Trophoblast cell (in vitro differentiated cells and primary cell): Measurements from ENCODE around the gene HKDC1.

Experiments used
- DNase-seq, 2 donors: peaks; one replicate each; pipeline ENCODE4 v3.0.0-alpha.2; 2016
- H2AFZ ChIP-seq: 2 replicates; pipeline ENCODE4 v1.6.1; 2013; ENCODE audit warnings: low read length, moderate library complexity, mild to moderate bottlenecking; ENCODE audit not compliant: insufficient read depth, poor library complexity
- H2AK5ac ChIP-seq: 2 replicates; pipeline ENCODE4 v1.6.1; 2013; ENCODE audit warnings: mild to moderate bottlenecking, low read length
- H2BK120ac ChIP-seq: 2 replicates; pipeline ENCODE4 v1.6.1; 2013; ENCODE audit warnings: low read length, mild to moderate bottlenecking, moderate library complexity; ENCODE audit not compliant: insufficient read depth, poor library complexity
- H2BK12ac ChIP-seq: 2 replicates; pipeline ENCODE4 v1.6.1; 2013; ENCODE audit warnings: mild to moderate bottlenecking, low read length, moderate library complexity
- H2BK5ac ChIP-seq: 2 replicates; pipeline ENCODE4 v1.6.1; 2013; ENCODE audit warnings: low read length, low read depth, moderate library complexity, mild to moderate bottlenecking; ENCODE audit not compliant: poor library complexity
- H3K14ac ChIP-seq: 2 replicates; pipeline ENCODE4 v1.6.1; 2013; ENCODE audit warnings: mild to moderate bottlenecking, low read length
- H3K18ac ChIP-seq: 2 replicates; pipeline ENCODE4 v1.6.1; 2013; ENCODE audit warnings: mild to moderate bottlenecking, low read length
- H3K23ac ChIP-seq: 2 replicates; pipeline ENCODE4 v1.6.1; 2013; ENCODE audit warnings: low read length
- H3K27ac ChIP-seq: 2 replicates; pipeline ENCODE4 v1.5.1; 2013; ENCODE audit warnings: low read depth, mild to moderate bottlenecking, inconsistent platforms, low read length, moderate library complexity
- H3K27me3 ChIP-seq: 2 replicates; pipeline ENCODE4 v1.6.1; 2013; ENCODE audit warnings: inconsistent platforms, mild to moderate bottlenecking, low read length, moderate library complexity; ENCODE audit not compliant: insufficient read depth
- H3K36me3 ChIP-seq, 2 experiments: 1 replicate in 1 of 2; 2 replicates in 1 of 2; pipeline ENCODE4 v1.6.1; 2013; ENCODE audit warnings: low read length in 2 of 2, mild to moderate bottlenecking in 2 of 2, moderate library complexity in 1 of 2; ENCODE audit not compliant: insufficient read depth in 2 of 2, control insufficient read depth in 1 of 2
- H3K4ac ChIP-seq: 2 replicates; pipeline ENCODE4 v1.6.1; 2013; ENCODE audit warnings: low read depth, mild to moderate bottlenecking, low read length, moderate library complexity
- H3K4me1 ChIP-seq, 2 experiments: 1 replicate in 1 of 2; 2 replicates in 1 of 2; pipeline ENCODE4 v1.6.1; 2013; ENCODE audit warnings: low read length in 2 of 2, mild to moderate bottlenecking in 2 of 2, moderate library complexity in 1 of 2; ENCODE audit not compliant: insufficient read depth in 2 of 2, control insufficient read depth in 1 of 2
- H3K4me2 ChIP-seq: 2 replicates; pipeline ENCODE4 v1.6.1; 2013; ENCODE audit warnings: inconsistent platforms, mild to moderate bottlenecking, low read length, moderate library complexity
- H3K4me3 ChIP-seq: 2 replicates; pipeline ENCODE4 v1.5.1; 2013; ENCODE audit warnings: mild to moderate bottlenecking, low read depth, low read length, inconsistent platforms
- H3K79me1 ChIP-seq: one replicate; pipeline ENCODE4 v1.6.1; 2013; ENCODE audit warnings: low read length
- H3K79me2 ChIP-seq: 2 replicates; pipeline ENCODE4 v1.6.1; 2013; ENCODE audit warnings: low read length, mild to moderate bottlenecking; ENCODE audit not compliant: control insufficient read depth, insufficient read depth, poor library complexity
- H3K9ac ChIP-seq: 2 replicates; pipeline ENCODE4 v1.6.1; 2013; ENCODE audit warnings: mild to moderate bottlenecking, low read length
- H3K9me3 ChIP-seq: 2 replicates; pipeline ENCODE4 v1.6.1; 2013; ENCODE audit warnings: low read depth, mild to moderate bottlenecking, control low read depth, inconsistent platforms, low read length; ENCODE audit not compliant: insufficient read depth
- H4K12ac ChIP-seq: 2 replicates; pipeline ENCODE4 v1.6.1; 2013; ENCODE audit warnings: low read depth, mild to moderate bottlenecking, low read length, moderate library complexity
- H4K8ac ChIP-seq: 2 replicates; pipeline ENCODE4 v1.6.1; 2013; ENCODE audit warnings: low read depth, mild to moderate bottlenecking, low read length, moderate library complexity
- H4K91ac ChIP-seq: one replicate; pipeline ENCODE4 v1.6.1; 2013; ENCODE audit warnings: low read depth, mild to moderate bottlenecking, low read length, moderate library complexity
- WGBS: extraction: QIAGEN DNeasy Blood & Tissue Kit; methylation state at CpG from one replicate; pipeline ENCODE4 v1.1.7; 2013; ENCODE audit warnings: missing lambda C conversion rate; ENCODE audit not compliant: insufficient read length, insufficient coverage; ENCODE audit errors: extremely low coverage; 5-methylcytosine and 5-hydroxymethylcytosine counted together

HKDC1 gene

DNA sequence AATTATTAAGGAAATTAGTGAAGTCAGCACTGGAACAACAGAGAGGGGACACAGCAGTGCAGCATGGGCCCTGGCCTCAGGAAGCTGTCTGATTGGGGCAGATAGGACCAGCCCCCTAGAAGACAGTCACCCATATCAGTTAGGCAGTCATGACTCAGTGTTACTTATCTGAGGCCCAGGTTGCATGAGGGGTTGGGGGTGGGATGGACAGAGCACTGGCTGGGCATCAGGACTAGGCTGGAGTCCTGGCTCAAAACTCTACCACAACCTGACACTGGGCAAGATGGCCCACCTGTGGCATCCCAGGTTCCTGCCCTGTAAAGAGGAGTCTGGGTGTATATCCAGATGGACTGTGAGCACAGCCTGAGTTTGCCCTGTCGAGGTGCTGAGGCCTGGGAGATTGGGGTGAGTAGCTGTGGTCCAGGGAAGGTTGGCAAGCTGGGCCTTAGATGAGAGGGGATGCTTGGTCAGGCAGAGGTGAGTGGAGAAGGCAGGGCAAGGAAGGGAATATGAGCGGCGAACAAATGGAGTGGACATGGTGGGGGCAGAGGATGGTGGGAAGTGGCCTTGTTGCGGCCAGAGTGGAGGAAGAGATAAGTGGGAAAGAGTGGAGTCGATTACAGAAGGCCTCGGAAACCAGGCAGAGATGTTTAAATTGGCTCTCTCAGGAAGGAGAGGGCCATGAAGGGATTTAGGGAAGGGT, 95.6 kb downstream of the HKDC1 start:
- peak overlapping the region; percentile 4 for H3K18ac ChIP-seq

DNA sequence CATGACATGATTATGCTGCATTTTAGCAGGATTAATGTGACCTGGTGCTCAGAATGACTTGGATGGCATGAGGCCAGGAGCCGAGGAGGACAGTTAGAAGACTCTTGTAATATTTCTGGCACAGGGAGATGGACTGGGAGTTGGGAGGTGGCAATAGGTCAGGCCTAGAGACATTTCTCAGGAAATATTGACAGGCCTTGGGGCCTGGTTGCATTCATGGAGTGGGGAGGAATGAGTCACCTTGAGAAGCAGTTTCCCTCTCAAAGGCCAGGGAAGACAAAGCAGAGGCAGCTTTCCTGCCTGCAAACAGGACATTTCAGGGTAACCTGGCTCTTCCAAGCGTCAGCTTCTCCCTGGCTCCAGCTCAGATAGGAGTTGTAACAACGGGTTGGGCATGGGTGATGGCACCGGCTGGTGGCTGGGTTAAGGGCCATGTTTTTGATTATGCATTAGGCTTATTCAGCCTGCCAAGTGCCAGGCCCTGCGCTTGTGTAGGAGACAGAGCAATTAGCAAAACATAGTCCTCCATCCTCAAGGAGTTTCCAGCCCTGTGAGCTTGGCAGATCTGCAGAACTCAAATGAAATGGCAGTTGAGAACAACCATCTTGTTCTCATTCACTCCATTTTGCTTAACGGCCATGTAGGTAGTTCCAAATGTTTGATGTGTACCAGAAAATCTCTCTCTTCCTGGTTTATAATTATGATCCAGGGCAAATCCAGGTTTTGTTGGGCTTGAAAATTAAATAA, 96.4 kb downstream of the HKDC1 start:
- peaks cover 44 to 62% of the 10 kb centered on the region in 2 experiments for H3K4me1 ChIP-seq
- H3K14ac ChIP-seq: peak overlapping the region; percentile 15
- no peak overlapping the region for H2AFZ ChIP-seq
- H2BK12ac ChIP-seq: peak overlapping the region; percentile 87
- no peaks in the 10 kb centered on the region for H3K27me3 ChIP-seq
- H2AK5ac ChIP-seq: no peak overlapping the region
- peaks cover 28% of the 10 kb centered on the region for H3K79me2 ChIP-seq
- peak overlapping the region; percentile 48 for H2BK120ac ChIP-seq
- H3K23ac ChIP-seq: no peak overlapping the region
- no peak overlapping the region for H4K12ac ChIP-seq
- DNase-seq: no peak
- H3K9ac ChIP-seq: no peak overlapping the region
- no CpG with 5 or more reads among the region's 6 CpGs for WGBS
- H3K9me3 ChIP-seq: no peaks in the 10 kb centered on the region
- peak overlapping the region; percentile 17 for H3K4me2 ChIP-seq
- H2BK5ac ChIP-seq: peak overlapping the region; percentile 58
- H3K27ac ChIP-seq: peak overlapping the region; percentile 92
- peak overlapping the region; percentile 4 for H3K18ac ChIP-seq
- no peak overlapping the region for H3K4me3 ChIP-seq
- peak overlapping the region; percentile 78 for H4K91ac ChIP-seq
- no peak overlapping the region for H3K4ac ChIP-seq
- peak overlapping the region; percentile 27 for H4K8ac ChIP-seq
- H3K36me3 ChIP-seq: peaks cover 0 to 4% of the 10 kb centered on the region in 2 experiments
- peaks cover 49% of the 10 kb centered on the region for H3K79me1 ChIP-seq

More for the DNA sequence above, 95.6 kb downstream of the HKDC1 start:
- no CpG with 5 or more reads among the region's 6 CpGs for WGBS
- H3K27me3 ChIP-seq: no peaks in the 10 kb centered on the region
- peak overlapping the region; percentile 1 for H4K8ac ChIP-seq
- peak overlapping the region; percentile 34 for H2BK5ac ChIP-seq
- peak overlapping the region; percentile 37 for H2BK12ac ChIP-seq
- no peak overlapping the region for H2AFZ ChIP-seq
- H4K12ac ChIP-seq: no peak overlapping the region
- DNase-seq: no peak
- peak overlapping the region; percentile 32 for H3K4me3 ChIP-seq
- H3K14ac ChIP-seq: peak overlapping the region; percentile 16
- no peak overlapping the region for H3K4ac ChIP-seq
- peak overlapping the region; percentile 6 for H2AK5ac ChIP-seq
- no peaks in the 10 kb centered on the region for H3K9me3 ChIP-seq
- peak overlapping the region; percentile 78 for H4K91ac ChIP-seq
- peaks cover 43 to 57% of the 10 kb centered on the region in 2 experiments for H3K4me1 ChIP-seq
- H3K23ac ChIP-seq: no peak overlapping the region
- no peak overlapping the region for H3K4me2 ChIP-seq
- peaks cover 0 to 4% of the 10 kb centered on the region in 2 experiments for H3K36me3 ChIP-seq
- H3K9ac ChIP-seq: no peak overlapping the region
- peak overlapping the region; percentile 40 for H2BK120ac ChIP-seq
- peak overlapping the region; percentile 92 for H3K27ac ChIP-seq
- peaks cover 22% of the 10 kb centered on the region for H3K79me2 ChIP-seq
- peaks cover 46% of the 10 kb centered on the region for H3K79me1 ChIP-seq
